GM23338 (cell line): ENCODE data around the gene CEP44. TPM values are rescaled to one million over a fixed set of nuclear protein-coding genes. Genes with fewer than 3 reads are reported as not detected.

Experiments used
- ATAC-seq: fragments of 200-7000 bp; cut with Tn5 transposase; 3 replicates; pipeline ENCODE4 v1.9.1; 2020
- DNase-seq: peaks from one replicate; pipeline ENCODE4 v3.0.0-alpha.2; 2015; ENCODE audit warnings: low spot score
- H2AFZ ChIP-seq: fragments of 200-600 bp; sonication (generic); 2 replicates; pipeline ENCODE4 v1.8.0; 2016; ENCODE audit warnings: antibody characterized with exemption, mild to moderate bottlenecking, moderate library complexity
- H3F3A ChIP-seq: fragments of 200-600 bp; sonication (generic); replicated peaks from 2 replicates; pipeline ENCODE4 v1.8.0; 2017; ENCODE audit warnings: antibody characterized with exemption, mixed run types, low read depth
- H3K27ac ChIP-seq: fragments of 200-600 bp; sonication (generic); 2 replicates; pipeline ENCODE4 v1.6.1; 2016; ENCODE audit warnings: low read depth
- H3K27me3 ChIP-seq: fragments of 200-600 bp; sonication (generic); 2 replicates; pipeline ENCODE4 v1.8.0; 2016; ENCODE audit warnings: mild to moderate bottlenecking, mixed run types, moderate library complexity; ENCODE audit not compliant: insufficient read depth
- H3K36me3 ChIP-seq: fragments of 200-600 bp; sonication (generic); 2 replicates; pipeline ENCODE4 v1.8.0; 2016; ENCODE audit warnings: mild to moderate bottlenecking; ENCODE audit not compliant: insufficient read depth
- H3K4me1 ChIP-seq: fragments of 200-600 bp; sonication (generic); 2 replicates; pipeline ENCODE4 v1.8.0; 2016; ENCODE audit warnings: mild to moderate bottlenecking, moderate library complexity; ENCODE audit not compliant: insufficient read depth
- H3K4me2 ChIP-seq: fragments of 200-600 bp; sonication (generic); 2 replicates; pipeline ENCODE4 v1.7.1; 2017; ENCODE audit warnings: mixed run types
- H3K4me3 ChIP-seq: fragments of 200-600 bp; sonication (generic); 2 replicates; pipeline ENCODE4 v1.6.1; 2016; ENCODE audit warnings: mixed run types
- H3K79me2 ChIP-seq: fragments of 200-600 bp; sonication (generic); replicated peaks from 2 replicates; pipeline ENCODE4 v1.8.0; 2017; ENCODE audit warnings: mild to moderate bottlenecking; ENCODE audit not compliant: insufficient read depth
- H3K9me2 ChIP-seq: fragments of 200-600 bp; sonication (generic); 2 replicates; pipeline ENCODE4 v1.8.0; 2017; ENCODE audit not compliant: insufficient read depth
- H4K20me1 ChIP-seq: fragments of 200-600 bp; sonication (generic); replicated peaks from 2 replicates; pipeline ENCODE4 v1.8.0; 2017; ENCODE audit warnings: mild to moderate bottlenecking; ENCODE audit not compliant: insufficient read depth
- H3K27ac Mint-ChIP-seq: 2 replicates; pipeline ENCODE4 v1.8.0; 2020; ENCODE audit warnings: inconsistent platforms, mild to moderate bottlenecking, moderate library complexity, mixed read lengths
- H3K27me3 Mint-ChIP-seq: 3 replicates; pipeline ENCODE4 v1.8.0; 2022; ENCODE audit warnings: low read depth, mild to moderate bottlenecking, moderate library complexity, mixed read lengths, inconsistent platforms; ENCODE audit not compliant: insufficient read depth, poor library complexity
- H3K36me3 Mint-ChIP-seq: 3 replicates; pipeline ENCODE4 v1.8.0; 2021; ENCODE audit warnings: low read depth, mild to moderate bottlenecking, inconsistent platforms, moderate library complexity, mixed read lengths
- H3K4me1 Mint-ChIP-seq: 3 replicates; pipeline ENCODE4 v1.8.0; 2020; ENCODE audit warnings: mild to moderate bottlenecking, inconsistent platforms, mixed read lengths
- H3K4me3 Mint-ChIP-seq: 3 replicates; pipeline ENCODE4 v1.8.0; 2021; ENCODE audit warnings: moderate library complexity, mild to moderate bottlenecking, inconsistent platforms, mixed read lengths
- H3K9me3 Mint-ChIP-seq: 3 replicates; pipeline ENCODE4 v1.8.0; 2020; ENCODE audit warnings: moderate library complexity, mild to moderate bottlenecking, inconsistent platforms, mixed read lengths
- CREB1 ChIP-seq: fragments of 250-450 bp; sonication (Bioruptor Pico); IDR thresholded peaks from 2 replicates; pipeline ENCODE4 v1.5.0; 2020; ENCODE audit warnings: low read depth, mild to moderate bottlenecking, moderate library complexity
- EZH2 ChIP-seq: fragments of 200-600 bp; sonication (generic); IDR thresholded peaks from one replicate; pipeline ENCODE4 v1.8.0; 2017; ENCODE audit warnings: antibody characterized with exemption, mild to moderate bottlenecking, low read depth; ENCODE audit not compliant: unreplicated experiment
- EZH2phosphoT487 ChIP-seq: fragments of 200-600 bp; sonication (generic); IDR thresholded peaks from one replicate; pipeline ENCODE4 v1.8.1; 2018; ENCODE audit warnings: antibody characterized with exemption; ENCODE audit not compliant: unreplicated experiment
- POLR2AphosphoS5 ChIP-seq: IDR thresholded peaks from 2 replicates; pipeline ENCODE4 v1.6.1; 2016; ENCODE audit warnings: antibody characterized with exemption, low read depth
- STAT1 ChIP-seq: IDR thresholded peaks from one replicate; pipeline ENCODE4 v1.6.1; 2016; ENCODE audit warnings: antibody characterized with exemption; ENCODE audit not compliant: unreplicated experiment
- ZNF114 ChIP-seq: fragments of 250-450 bp; sonication (Bioruptor Pico); IDR thresholded peaks from 2 replicates; pipeline ENCODE4 v1.5.0; 2020; ENCODE audit warnings: mild to moderate bottlenecking, moderate library complexity
- ZNF331 ChIP-seq: fragments of 250-450 bp; sonication (Bioruptor Pico); IDR thresholded peaks from 2 replicates; pipeline ENCODE4 v1.5.0; 2020; ENCODE audit warnings: low read depth, mild to moderate bottlenecking, moderate library complexity
- polyA plus RNA-seq: library from polyadenylated mRNA; unstranded; fragments of >200 nt; fragmentation: Nextera tagmentation; extraction: Ambion mirVana; gene quantifications from 2 replicates; pipeline ENCODE4 v1.2.1, GENCODE V29; 2016
- total RNA-seq: library from RNA; depleted of rRNA; stranded (reverse); fragments of >200 nt; shearing (Covaris generic); gene quantifications from 2 replicates; pipeline ENCODE4 v1.2.3, GENCODE V29; 2014
- TF ChIP-seq, protein P1 (sequence below), 2 experiments: fragments of 200-600 bp in 1 of 2; sonication (generic) in 1 of 2; conservative IDR thresholded peaks; 2 replicates each; pipeline versions ENCODE4 v1.5.1 to v1.6.1; 2016 to 2017; ENCODE audit warnings: antibody characterized with exemption in 2 of 2, low read depth in 2 of 2, mild to moderate bottlenecking in 2 of 2, moderate library complexity in 1 of 2
- TF ChIP-seq, protein P2 (sequence below): IDR thresholded peaks from one replicate; pipeline ENCODE4 v1.6.1; 2018; ENCODE audit warnings: antibody characterized with exemption; ENCODE audit not compliant: unreplicated experiment
- TF ChIP-seq, protein P3 (sequence below): fragments of 250-450 bp; sonication (Bioruptor Pico); IDR thresholded peaks from 2 replicates; pipeline ENCODE4 v1.5.0; 2020; ENCODE audit warnings: mild to moderate bottlenecking, moderate library complexity

The CEP44 gene
- total and polyA plus RNA-seq, 2 experiments from 2014 or later: 12.1 to 17.4 TPM

DNA sequence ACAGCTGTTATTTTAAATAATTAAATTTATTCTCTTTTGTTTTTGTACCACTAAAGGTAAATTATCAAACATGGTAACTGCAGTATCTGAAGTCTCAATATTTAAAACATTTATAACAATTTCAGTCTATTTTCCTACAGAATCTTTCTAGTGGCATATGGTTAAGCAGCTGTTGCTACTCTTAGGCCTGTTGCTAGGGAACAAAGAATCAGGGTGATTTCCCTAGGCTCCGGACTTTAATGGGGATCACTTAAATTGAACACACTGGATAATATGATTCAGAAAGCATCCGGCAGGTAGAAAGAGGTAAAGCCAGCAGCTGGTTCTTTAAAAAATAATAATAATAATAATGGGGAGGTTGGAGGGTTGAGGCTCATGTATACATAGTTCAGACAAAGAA, 17.8 kb upstream of the CEP44 start (continued):
- TF ChIP-seq, protein P1, sequence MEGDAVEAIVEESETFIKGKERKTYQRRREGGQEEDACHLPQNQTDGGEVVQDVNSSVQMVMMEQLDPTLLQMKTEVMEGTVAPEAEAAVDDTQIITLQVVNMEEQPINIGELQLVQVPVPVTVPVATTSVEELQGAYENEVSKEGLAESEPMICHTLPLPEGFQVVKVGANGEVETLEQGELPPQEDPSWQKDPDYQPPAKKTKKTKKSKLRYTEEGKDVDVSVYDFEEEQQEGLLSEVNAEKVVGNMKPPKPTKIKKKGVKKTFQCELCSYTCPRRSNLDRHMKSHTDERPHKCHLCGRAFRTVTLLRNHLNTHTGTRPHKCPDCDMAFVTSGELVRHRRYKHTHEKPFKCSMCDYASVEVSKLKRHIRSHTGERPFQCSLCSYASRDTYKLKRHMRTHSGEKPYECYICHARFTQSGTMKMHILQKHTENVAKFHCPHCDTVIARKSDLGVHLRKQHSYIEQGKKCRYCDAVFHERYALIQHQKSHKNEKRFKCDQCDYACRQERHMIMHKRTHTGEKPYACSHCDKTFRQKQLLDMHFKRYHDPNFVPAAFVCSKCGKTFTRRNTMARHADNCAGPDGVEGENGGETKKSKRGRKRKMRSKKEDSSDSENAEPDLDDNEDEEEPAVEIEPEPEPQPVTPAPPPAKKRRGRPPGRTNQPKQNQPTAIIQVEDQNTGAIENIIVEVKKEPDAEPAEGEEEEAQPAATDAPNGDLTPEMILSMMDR (conservative IDR thresholded peaks at IDR 0.05; ENCODE audit: low read depth in 2 of 2): no peak
- TF ChIP-seq EZH2: no peak
- TF ChIP-seq, protein P2, sequence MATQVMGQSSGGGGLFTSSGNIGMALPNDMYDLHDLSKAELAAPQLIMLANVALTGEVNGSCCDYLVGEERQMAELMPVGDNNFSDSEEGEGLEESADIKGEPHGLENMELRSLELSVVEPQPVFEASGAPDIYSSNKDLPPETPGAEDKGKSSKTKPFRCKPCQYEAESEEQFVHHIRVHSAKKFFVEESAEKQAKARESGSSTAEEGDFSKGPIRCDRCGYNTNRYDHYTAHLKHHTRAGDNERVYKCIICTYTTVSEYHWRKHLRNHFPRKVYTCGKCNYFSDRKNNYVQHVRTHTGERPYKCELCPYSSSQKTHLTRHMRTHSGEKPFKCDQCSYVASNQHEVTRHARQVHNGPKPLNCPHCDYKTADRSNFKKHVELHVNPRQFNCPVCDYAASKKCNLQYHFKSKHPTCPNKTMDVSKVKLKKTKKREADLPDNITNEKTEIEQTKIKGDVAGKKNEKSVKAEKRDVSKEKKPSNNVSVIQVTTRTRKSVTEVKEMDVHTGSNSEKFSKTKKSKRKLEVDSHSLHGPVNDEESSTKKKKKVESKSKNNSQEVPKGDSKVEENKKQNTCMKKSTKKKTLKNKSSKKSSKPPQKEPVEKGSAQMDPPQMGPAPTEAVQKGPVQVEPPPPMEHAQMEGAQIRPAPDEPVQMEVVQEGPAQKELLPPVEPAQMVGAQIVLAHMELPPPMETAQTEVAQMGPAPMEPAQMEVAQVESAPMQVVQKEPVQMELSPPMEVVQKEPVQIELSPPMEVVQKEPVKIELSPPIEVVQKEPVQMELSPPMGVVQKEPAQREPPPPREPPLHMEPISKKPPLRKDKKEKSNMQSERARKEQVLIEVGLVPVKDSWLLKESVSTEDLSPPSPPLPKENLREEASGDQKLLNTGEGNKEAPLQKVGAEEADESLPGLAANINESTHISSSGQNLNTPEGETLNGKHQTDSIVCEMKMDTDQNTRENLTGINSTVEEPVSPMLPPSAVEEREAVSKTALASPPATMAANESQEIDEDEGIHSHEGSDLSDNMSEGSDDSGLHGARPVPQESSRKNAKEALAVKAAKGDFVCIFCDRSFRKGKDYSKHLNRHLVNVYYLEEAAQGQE: no peak
- no peak for TF ChIP-seq ZNF331
- TF ChIP-seq POLR2AphosphoS5: no peak
- TF ChIP-seq CREB1 (CRISPR knock-in tag): no peak
- TF ChIP-seq STAT1: no peak
- no peak for TF ChIP-seq ZNF114 (CRISPR knock-in tag)
- no peak for TF ChIP-seq EZH2phosphoT487

DNA sequence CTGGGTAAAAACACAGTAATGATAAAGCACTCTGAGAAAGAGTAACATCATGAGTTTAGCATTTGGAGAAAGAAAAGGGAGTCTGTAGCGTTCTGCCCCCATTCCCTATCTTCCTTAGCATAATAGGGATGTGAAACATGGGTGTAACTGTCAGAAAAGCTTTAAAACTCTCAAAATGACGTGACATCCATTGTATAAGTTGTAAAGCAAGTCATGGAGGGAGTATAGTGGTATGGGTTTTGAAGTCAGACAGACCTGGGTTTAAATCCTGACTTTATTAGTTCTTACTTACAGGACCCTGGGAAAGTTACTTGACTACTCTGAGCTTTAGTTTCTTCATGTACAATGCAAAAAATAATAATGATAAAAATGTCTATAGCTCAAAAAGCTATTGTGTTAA, 17.3 kb upstream of the CEP44 start:
- H3K9me3 Mint-ChIP-seq: no peaks in the 10 kb centered on the region
- peaks cover 2% of the 10 kb centered on the region for H3K27me3 Mint-ChIP-seq
- no peak overlapping the region for H3K27ac Mint-ChIP-seq
- no peaks in the 10 kb centered on the region for H3K4me1 Mint-ChIP-seq
- no peaks in the 10 kb centered on the region for H3K79me2 ChIP-seq
- no peak overlapping the region for H2AFZ ChIP-seq
- DNase-seq: no peak
- H3K27ac ChIP-seq: no peak overlapping the region
- no peak for ATAC-seq
- H3K27me3 ChIP-seq: no peaks in the 10 kb centered on the region
- no peaks in the 10 kb centered on the region for H3F3A ChIP-seq
- H3K36me3 Mint-ChIP-seq: no peaks in the 10 kb centered on the region
- no peak overlapping the region for H3K4me3 ChIP-seq
- no peak overlapping the region for H3K4me2 ChIP-seq
- no peaks in the 10 kb centered on the region for H3K9me2 ChIP-seq
- H3K36me3 ChIP-seq: no peaks in the 10 kb centered on the region
- no peaks in the 10 kb centered on the region for H4K20me1 ChIP-seq
- no peak overlapping the region for H3K4me3 Mint-ChIP-seq
- H3K4me1 ChIP-seq: no peaks in the 10 kb centered on the region
- TF ChIP-seq, protein P1 (conservative IDR thresholded peaks at IDR 0.05; ENCODE audit: low read depth in 2 of 2): no peak
- no peak for TF ChIP-seq EZH2phosphoT487
- TF ChIP-seq, protein P3, sequence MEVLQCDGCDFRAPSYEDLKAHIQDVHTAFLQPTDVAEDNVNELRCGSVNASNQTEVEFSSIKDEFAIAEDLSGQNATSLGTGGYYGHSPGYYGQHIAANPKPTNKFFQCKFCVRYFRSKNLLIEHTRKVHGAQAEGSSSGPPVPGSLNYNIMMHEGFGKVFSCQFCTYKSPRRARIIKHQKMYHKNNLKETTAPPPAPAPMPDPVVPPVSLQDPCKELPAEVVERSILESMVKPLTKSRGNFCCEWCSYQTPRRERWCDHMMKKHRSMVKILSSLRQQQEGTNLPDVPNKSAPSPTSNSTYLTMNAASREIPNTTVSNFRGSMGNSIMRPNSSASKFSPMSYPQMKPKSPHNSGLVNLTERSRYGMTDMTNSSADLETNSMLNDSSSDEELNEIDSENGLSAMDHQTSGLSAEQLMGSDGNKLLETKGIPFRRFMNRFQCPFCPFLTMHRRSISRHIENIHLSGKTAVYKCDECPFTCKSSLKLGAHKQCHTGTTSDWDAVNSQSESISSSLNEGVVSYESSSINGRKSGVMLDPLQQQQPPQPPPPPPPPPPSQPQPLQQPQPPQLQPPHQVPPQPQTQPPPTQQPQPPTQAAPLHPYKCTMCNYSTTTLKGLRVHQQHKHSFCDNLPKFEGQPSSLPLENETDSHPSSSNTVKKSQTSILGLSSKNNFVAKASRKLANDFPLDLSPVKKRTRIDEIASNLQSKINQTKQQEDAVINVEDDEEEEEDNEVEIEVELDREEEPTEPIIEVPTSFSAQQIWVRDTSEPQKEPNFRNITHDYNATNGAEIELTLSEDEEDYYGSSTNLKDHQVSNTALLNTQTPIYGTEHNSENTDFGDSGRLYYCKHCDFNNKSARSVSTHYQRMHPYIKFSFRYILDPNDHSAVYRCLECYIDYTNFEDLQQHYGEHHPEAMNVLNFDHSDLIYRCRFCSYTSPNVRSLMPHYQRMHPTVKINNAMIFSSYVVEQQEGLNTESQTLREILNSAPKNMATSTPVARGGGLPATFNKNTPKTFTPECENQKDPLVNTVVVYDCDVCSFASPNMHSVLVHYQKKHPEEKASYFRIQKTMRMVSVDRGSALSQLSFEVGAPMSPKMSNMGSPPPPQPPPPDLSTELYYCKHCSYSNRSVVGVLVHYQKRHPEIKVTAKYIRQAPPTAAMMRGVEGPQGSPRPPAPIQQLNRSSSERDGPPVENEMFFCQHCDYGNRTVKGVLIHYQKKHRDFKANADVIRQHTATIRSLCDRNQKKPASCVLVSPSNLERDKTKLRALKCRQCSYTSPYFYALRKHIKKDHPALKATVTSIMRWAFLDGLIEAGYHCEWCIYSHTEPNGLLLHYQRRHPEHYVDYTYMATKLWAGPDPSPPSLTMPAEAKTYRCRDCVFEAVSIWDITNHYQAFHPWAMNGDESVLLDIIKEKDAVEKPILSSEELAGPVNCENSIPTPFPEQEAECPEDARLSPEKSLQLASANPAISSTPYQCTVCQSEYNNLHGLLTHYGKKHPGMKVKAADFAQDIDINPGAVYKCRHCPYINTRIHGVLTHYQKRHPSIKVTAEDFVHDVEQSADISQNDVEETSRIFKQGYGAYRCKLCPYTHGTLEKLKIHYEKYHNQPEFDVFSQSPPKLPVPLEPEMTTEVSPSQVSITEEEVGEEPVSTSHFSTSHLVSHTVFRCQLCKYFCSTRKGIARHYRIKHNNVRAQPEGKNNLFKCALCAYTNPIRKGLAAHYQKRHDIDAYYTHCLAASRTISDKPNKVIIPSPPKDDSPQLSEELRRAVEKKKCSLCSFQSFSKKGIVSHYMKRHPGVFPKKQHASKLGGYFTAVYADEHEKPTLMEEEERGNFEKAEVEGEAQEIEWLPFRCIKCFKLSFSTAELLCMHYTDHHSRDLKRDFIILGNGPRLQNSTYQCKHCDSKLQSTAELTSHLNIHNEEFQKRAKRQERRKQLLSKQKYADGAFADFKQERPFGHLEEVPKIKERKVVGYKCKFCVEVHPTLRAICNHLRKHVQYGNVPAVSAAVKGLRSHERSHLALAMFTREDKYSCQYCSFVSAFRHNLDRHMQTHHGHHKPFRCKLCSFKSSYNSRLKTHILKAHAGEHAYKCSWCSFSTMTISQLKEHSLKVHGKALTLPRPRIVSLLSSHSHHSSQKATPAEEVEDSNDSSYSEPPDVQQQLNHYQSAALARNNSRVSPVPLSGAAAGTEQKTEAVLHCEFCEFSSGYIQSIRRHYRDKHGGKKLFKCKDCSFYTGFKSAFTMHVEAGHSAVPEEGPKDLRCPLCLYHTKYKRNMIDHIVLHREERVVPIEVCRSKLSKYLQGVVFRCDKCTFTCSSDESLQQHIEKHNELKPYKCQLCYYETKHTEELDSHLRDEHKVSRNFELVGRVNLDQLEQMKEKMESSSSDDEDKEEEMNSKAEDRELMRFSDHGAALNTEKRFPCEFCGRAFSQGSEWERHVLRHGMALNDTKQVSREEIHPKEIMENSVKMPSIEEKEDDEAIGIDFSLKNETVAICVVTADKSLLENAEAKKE (CRISPR knock-in tag): no peak
